Lung (tissue), 12 donors: ENCODE measurements around the gene PALMD. TPM values are rescaled to one million over a fixed set of nuclear protein-coding genes. Genes with fewer than 3 reads are reported as not detected.

Experiments used
- ATAC-seq: fragments of 200-7000 bp; cut with Tn5 transposase; one replicate; pipeline ENCODE4 v1.9.1; 2020; ENCODE audit warnings: moderate number of reproducible peaks; ENCODE audit not compliant: insufficient read depth, low FRiP score
- DNase-seq, 3 donors: peaks; one replicate each; pipeline ENCODE4 v3.0.0-alpha.2; 2013 to 2017
- H3K27ac ChIP-seq, 2 donors: one replicate each; pipeline ENCODE4 v1.5.1; 2013; ENCODE audit warnings: mild to moderate bottlenecking in 2 of 2, moderate library complexity in 2 of 2, control low read depth in 1 of 2, inconsistent platforms in 1 of 2, low read depth in 1 of 2, low read length in 1 of 2
- H3K27me3 ChIP-seq, 3 donors: one replicate each; pipeline ENCODE4 v1.5.1; 2013; ENCODE audit warnings: low read length in 2 of 3; ENCODE audit not compliant: control insufficient read depth in 3 of 3, insufficient read depth in 3 of 3
- H3K36me3 ChIP-seq, 4 donors: one replicate each; pipeline ENCODE4 v1.5.1; 2013; ENCODE audit warnings: low read length in 4 of 4, mild to moderate bottlenecking in 1 of 4, moderate library complexity in 1 of 4; ENCODE audit not compliant: control insufficient read depth in 4 of 4, insufficient read depth in 4 of 4
- H3K4me1 ChIP-seq, 5 donors: one replicate each; pipeline ENCODE4 v1.5.1; 2013; ENCODE audit warnings: low read length in 5 of 5, mild to moderate bottlenecking in 2 of 5, moderate library complexity in 1 of 5; ENCODE audit not compliant: control insufficient read depth in 5 of 5, insufficient read depth in 5 of 5
- H3K4me3 ChIP-seq: one replicate; pipeline ENCODE4 v1.5.1; 2013; ENCODE audit warnings: mild to moderate bottlenecking, control low read depth, moderate library complexity
- H3K9ac ChIP-seq, 2 donors: one replicate each; pipeline ENCODE4 v1.5.1; 2013; ENCODE audit warnings: low read length in 2 of 2, control low read depth in 1 of 2; ENCODE audit not compliant: insufficient read depth in 1 of 2
- H3K9me3 ChIP-seq, 4 donors: one replicate each; pipeline ENCODE4 v1.5.1; 2013; ENCODE audit warnings: low read length in 3 of 4, mild to moderate bottlenecking in 1 of 4, moderate library complexity in 1 of 4; ENCODE audit not compliant: control insufficient read depth in 4 of 4, insufficient read depth in 3 of 4
- WGBS, 2 donors: extraction: QIAGEN DNeasy Blood & Tissue Kit; methylation state at CpG; one replicate each; pipeline ENCODE4 v1.1.7; 2013; 5-methylcytosine and 5-hydroxymethylcytosine counted together
- polyA plus RNA-seq, 2 donors: library from polyadenylated mRNA; stranded (reverse); fragments of 200-250 nt; gene quantifications; one replicate each; pipeline ENCODE4 v1.2.1, GENCODE V29; 2013
- total RNA-seq, 2 donors: library from RNA; depleted of rRNA in 1 of 2; stranded (reverse); fragments of >200 nt in 1 of 2; gene quantifications; one replicate each; pipeline ENCODE4 v1.2.1, GENCODE V29; 2014 to 2021
- TF ChIP-seq, protein P1 (sequence below): IDR thresholded peaks from 2 replicates; pipeline ENCODE4 v1.5.1; 2012; ENCODE audit warnings: mild to moderate bottlenecking; ENCODE audit errors: control extremely low read depth, extremely low read depth
- donor health status: control.
- donor health status: control.
- donor health status: Bipolar disorder and iron deficiency.
- donor health status: healthy.
- donor health status: DM: yes; HTN: yes; CAD: no.

The PALMD gene
- total and polyA plus RNA-seq, 4 donors, result 10.5 to 32.2 (median 22.0) TPM

DNA sequence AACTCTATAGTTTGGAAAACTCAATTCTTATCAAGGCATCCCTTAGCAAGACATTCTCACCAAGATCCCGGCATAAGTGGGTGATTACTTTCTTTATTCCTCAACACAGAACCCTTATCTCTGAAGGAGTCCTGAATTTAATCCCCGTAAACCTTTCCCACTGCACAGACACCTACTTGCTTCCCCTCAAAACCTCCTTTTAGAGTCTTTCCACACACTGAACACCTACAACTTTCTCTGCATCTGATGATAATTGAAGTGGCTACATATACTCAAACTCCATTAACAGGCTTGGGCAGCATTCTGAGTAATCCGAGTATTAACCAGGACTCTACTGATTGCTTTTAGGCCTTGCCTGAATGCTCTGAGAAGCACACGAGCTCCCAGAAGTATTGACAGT lies 23.5 kb downstream of the PALMD start:
- H3K27ac ChIP-seq, result peak overlapping the region in 1 of 2 donors; percentile 86
- 79 to 91% methylated on average over 4 of the region's 4 CpGs for WGBS, 2 donors
- no peak for DNase-seq
- TF ChIP-seq, protein P1, sequence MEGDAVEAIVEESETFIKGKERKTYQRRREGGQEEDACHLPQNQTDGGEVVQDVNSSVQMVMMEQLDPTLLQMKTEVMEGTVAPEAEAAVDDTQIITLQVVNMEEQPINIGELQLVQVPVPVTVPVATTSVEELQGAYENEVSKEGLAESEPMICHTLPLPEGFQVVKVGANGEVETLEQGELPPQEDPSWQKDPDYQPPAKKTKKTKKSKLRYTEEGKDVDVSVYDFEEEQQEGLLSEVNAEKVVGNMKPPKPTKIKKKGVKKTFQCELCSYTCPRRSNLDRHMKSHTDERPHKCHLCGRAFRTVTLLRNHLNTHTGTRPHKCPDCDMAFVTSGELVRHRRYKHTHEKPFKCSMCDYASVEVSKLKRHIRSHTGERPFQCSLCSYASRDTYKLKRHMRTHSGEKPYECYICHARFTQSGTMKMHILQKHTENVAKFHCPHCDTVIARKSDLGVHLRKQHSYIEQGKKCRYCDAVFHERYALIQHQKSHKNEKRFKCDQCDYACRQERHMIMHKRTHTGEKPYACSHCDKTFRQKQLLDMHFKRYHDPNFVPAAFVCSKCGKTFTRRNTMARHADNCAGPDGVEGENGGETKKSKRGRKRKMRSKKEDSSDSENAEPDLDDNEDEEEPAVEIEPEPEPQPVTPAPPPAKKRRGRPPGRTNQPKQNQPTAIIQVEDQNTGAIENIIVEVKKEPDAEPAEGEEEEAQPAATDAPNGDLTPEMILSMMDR, result no peak
- peaks cover 0 to 24% (median under 1%) of the 10 kb centered on the region in 4 donors for H3K36me3 ChIP-seq
- no peak for ATAC-seq
- no peaks in the 10 kb centered on the region for H3K9me3 ChIP-seq
- no peaks in the 10 kb centered on the region for H3K27me3 ChIP-seq
- H3K9ac ChIP-seq, result no peak overlapping the region
- H3K4me3 ChIP-seq, result no peak overlapping the region
- peaks cover 0 to 34% (median 0%) of the 10 kb centered on the region in 5 donors for H3K4me1 ChIP-seq

GRCh38 chr1:99669821-99670220 lies 23.9 kb downstream of the PALMD start:
- H3K27me3 ChIP-seq, result no peaks in the 10 kb centered on the region
- no peak overlapping the region for H3K9ac ChIP-seq
- no peak overlapping the region for H3K4me3 ChIP-seq
- TF ChIP-seq, protein P1, result no peak
- H3K27ac ChIP-seq, result peak overlapping the region in 1 of 2 donors; percentile 86
- peaks cover 0 to 35% (median 0%) of the 10 kb centered on the region in 5 donors for H3K4me1 ChIP-seq
- WGBS, 2 donors, result 94 to 97% methylated on average over 2 of the region's 2 CpGs
- no peak for ATAC-seq
- no peaks in the 10 kb centered on the region for H3K9me3 ChIP-seq
- no peak for DNase-seq
- H3K36me3 ChIP-seq, result peaks cover 0 to 22% (median under 1%) of the 10 kb centered on the region in 4 donors

DNA sequence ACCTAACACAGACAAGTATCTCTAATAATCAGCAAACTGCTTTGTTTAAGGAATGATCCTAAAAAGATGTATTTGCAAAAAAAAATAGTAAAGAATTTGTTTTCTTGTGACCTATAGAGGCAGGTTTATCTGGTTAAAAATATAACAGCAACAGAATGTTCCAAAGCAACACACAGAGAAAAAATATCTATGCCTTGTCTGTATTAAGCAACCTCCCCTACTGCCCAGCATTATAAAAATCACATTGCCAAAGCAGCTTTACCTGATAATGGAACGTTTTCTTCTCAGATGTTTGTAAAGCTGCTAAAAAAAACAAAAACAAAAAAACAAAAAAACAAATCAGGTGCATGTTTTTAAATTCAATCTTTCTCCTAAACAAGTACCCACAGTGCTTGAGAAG lies 24.7 kb downstream of the PALMD start:
- H3K9me3 ChIP-seq, result no peaks in the 10 kb centered on the region
- no peak overlapping the region for H3K4me3 ChIP-seq
- WGBS, 2 donors, result 65 to 83% methylated on average over 1 of the region's 1 CpG
- peaks cover 0 to 37% (median 0%) of the 10 kb centered on the region in 5 donors for H3K4me1 ChIP-seq
- DNase-seq (no peak), ATAC-seq (no peak)
- no peak overlapping the region for H3K9ac ChIP-seq
- peak overlapping the region in 1 of 2 donors; percentile 94 for H3K27ac ChIP-seq
- TF ChIP-seq, protein P1, result no peak
- no peaks in the 10 kb centered on the region for H3K27me3 ChIP-seq
- H3K36me3 ChIP-seq, result peaks cover 0 to 22% (median under 1%) of the 10 kb centered on the region in 4 donors

DNA sequence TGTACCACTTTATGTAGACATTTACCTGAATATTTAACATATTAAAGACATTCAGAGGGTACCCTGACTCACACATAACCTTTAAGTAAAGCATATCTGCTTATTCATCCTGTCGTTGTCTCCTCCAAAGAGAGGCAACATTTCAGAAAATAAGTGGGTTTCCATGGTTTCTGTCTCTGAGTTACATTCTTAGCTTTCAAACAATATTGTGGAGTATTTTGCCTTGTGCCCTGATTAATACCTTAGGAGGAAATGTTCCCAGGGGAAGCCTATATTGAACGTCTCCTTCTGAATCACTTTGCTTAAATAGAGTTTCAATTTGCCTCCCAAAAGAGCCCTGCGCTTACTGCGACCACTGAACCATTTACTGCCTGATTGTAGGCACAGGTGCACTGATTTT lies 26.1 kb downstream of the PALMD start:
- no peak overlapping the region for H3K9ac ChIP-seq
- H3K9me3 ChIP-seq, result no peaks in the 10 kb centered on the region
- TF ChIP-seq, protein P1, result no peak
- no peak for DNase-seq
- peaks cover 0 to 39% (median 0%) of the 10 kb centered on the region in 5 donors for H3K4me1 ChIP-seq
- H3K27ac ChIP-seq, result peak overlapping the region in 1 of 2 donors; percentile 94
- peaks cover 0 to 20% (median under 1%) of the 10 kb centered on the region in 4 donors for H3K36me3 ChIP-seq
- no peaks in the 10 kb centered on the region for H3K27me3 ChIP-seq
- ATAC-seq, result no peak
- 74 to 81% methylated on average over 4 of the region's 4 CpGs for WGBS, 2 donors
- no peak overlapping the region for H3K4me3 ChIP-seq
